HepG2 (cell line): ENCODE data around the gene SPINK4. TPM values are rescaled to one million over a fixed set of nuclear protein-coding genes. Genes with fewer than 3 reads are reported as not detected.

Experiments used
- ARNT ChIP-seq: fragments of 450-650 bp; IDR thresholded peaks from 2 replicates; pipeline ENCODE4 v1.6.1; 2017
- ATF1 ChIP-seq: IDR thresholded peaks from 2 replicates; pipeline ENCODE4 v1.6.1; 2016; ENCODE audit warnings: mild to moderate bottlenecking, control low read depth
- EHMT2 ChIP-seq: fragments of 200-600 bp; sonication (generic); IDR thresholded peaks from 2 replicates; pipeline ENCODE4 v1.7.0; 2017; ENCODE audit warnings: antibody characterized with exemption, low read depth, low read length, borderline replicate concordance
- KDM5A ChIP-seq: fragments of 200-600 bp; sonication (generic); IDR thresholded peaks from 2 replicates; pipeline ENCODE4 v1.7.0; 2018; ENCODE audit warnings: antibody characterized with exemption, mild to moderate bottlenecking, low read length, borderline replicate concordance
- KLF11 ChIP-seq: IDR thresholded peaks from 2 replicates; pipeline ENCODE4 v1.6.1; 2016; ENCODE audit warnings: missing compliant biosample characterization
- NR2F1 ChIP-seq, 2 experiments: fragments of 450-650 bp in 1 of 2; formaldehyde crosslinking in 1 of 2; IDR thresholded peaks; 2 replicates each; pipeline versions ENCODE4 v1.5.0 to v1.6.1; 2016 to 2020; ENCODE audit warnings: mild to moderate bottlenecking in 1 of 2, missing compliant biosample characterization in 1 of 2, missing genetic modification reagents in 1 of 2, moderate library complexity in 1 of 2
- POGZ ChIP-seq: sonication (generic); formaldehyde crosslinking; IDR thresholded peaks from 2 replicates; pipeline ENCODE4 v1.4.0; 2020; ENCODE audit warnings: mild to moderate bottlenecking, missing genetic modification reagents
- PREB ChIP-seq: sonication (generic); formaldehyde crosslinking; IDR thresholded peaks from 2 replicates; pipeline ENCODE4 v1.4.0; 2020; ENCODE audit warnings: missing genetic modification reagents
- SP2 ChIP-seq: sonication (generic); formaldehyde crosslinking; IDR thresholded peaks from 2 replicates; pipeline ENCODE4 v1.5.1; 2020; ENCODE audit warnings: mild to moderate bottlenecking, missing genetic modification reagents
- SRY ChIP-seq: sonication (generic); formaldehyde crosslinking; IDR thresholded peaks from 2 replicates; pipeline ENCODE4 v1.8.0; 2022; ENCODE audit warnings: mild to moderate bottlenecking, missing genetic modification reagents
- STAT6 ChIP-seq: sonication (generic); formaldehyde crosslinking; IDR thresholded peaks from 2 replicates; pipeline ENCODE4 v1.4.0; 2020; ENCODE audit warnings: missing genetic modification reagents, mild to moderate bottlenecking, borderline replicate concordance
- TFAP4 ChIP-seq: sonication (generic); IDR thresholded peaks from 2 replicates; pipeline ENCODE4 v1.6.1; 2016; ENCODE audit warnings: low read depth, borderline replicate concordance
- ZMYM3 ChIP-seq: sonication (generic); formaldehyde crosslinking; IDR thresholded peaks from 2 replicates; pipeline ENCODE4 v1.5.1; 2020; ENCODE audit warnings: mild to moderate bottlenecking, missing genetic modification reagents
- ZNF224 ChIP-seq: sonication (generic); formaldehyde crosslinking; IDR thresholded peaks from 2 replicates; pipeline ENCODE4 v1.5.0; 2020; ENCODE audit warnings: mild to moderate bottlenecking, missing genetic modification reagents
- ZNF367 ChIP-seq: sonication (generic); formaldehyde crosslinking; IDR thresholded peaks from 2 replicates; pipeline ENCODE4 v1.4.0; 2020; ENCODE audit warnings: missing genetic modification reagents, borderline replicate concordance
- polyA plus RNA-seq, 8 experiments: library from polyadenylated mRNA; depleted of rRNA in 3 of 8; stranded (reverse) in 7 of 8; unstranded in 1 of 8; fragments of >200 nt; fragmentation: Illumina TruSeq in 4 of 8; extraction: Trizol in 4 of 8; gene quantifications; 2 replicates each; pipeline versions ENCODE4 v1.2.1 to v1.2.3, GENCODE V29; 2011 to 2016; ENCODE audit warnings: low read depth in 4 of 8, missing spikeins in 1 of 8, mixed read lengths in 1 of 8; ENCODE audit not compliant: insufficient read depth in 1 of 8
- total RNA-seq, 5 experiments: library from RNA; depleted of rRNA; stranded (reverse); fragments of >200 nt; fragmentation: Illumina TruSeq; extraction: Trizol; gene quantifications; 2 replicates each; pipeline ENCODE4 v1.2.3, GENCODE V29; 2016; ENCODE audit warnings: low read depth in 1 of 5
- TF ChIP-seq, protein P1 (sequence below): sonication (generic); formaldehyde crosslinking; IDR thresholded peaks from 2 replicates; pipeline ENCODE4 v1.5.0; 2020; ENCODE audit warnings: missing genetic modification reagents
- TF ChIP-seq, protein P2 (sequence below): sonication (generic); formaldehyde crosslinking; IDR thresholded peaks from 2 replicates; pipeline ENCODE4 v1.8.1; 2022; ENCODE audit warnings: low read depth, mild to moderate bottlenecking, missing genetic modification reagents

The SPINK4 gene
- total and polyA plus RNA-seq, 2 of the 13 experiments (the other 11 are each of a cell fraction or from before 2014, with no cell fraction given): 0.53 to 3.4 TPM

- TF ChIP-seq, protein P1, sequence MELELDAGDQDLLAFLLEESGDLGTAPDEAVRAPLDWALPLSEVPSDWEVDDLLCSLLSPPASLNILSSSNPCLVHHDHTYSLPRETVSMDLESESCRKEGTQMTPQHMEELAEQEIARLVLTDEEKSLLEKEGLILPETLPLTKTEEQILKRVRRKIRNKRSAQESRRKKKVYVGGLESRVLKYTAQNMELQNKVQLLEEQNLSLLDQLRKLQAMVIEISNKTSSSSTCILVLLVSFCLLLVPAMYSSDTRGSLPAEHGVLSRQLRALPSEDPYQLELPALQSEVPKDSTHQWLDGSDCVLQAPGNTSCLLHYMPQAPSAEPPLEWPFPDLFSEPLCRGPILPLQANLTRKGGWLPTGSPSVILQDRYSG (CRISPR knock-in tag): no peak
- TF ChIP-seq ATF1 (CRISPR knock-in tag) (no peak), STAT6 (CRISPR knock-in tag) (no peak), SP2 (CRISPR knock-in tag) (no peak), ZNF367 (no peak), ZNF224 (CRISPR knock-in tag) (no peak), SRY (CRISPR knock-in tag) (no peak), PREB (CRISPR knock-in tag) (no peak), ZMYM3 (CRISPR knock-in tag) (no peak), TFAP4 (0 out of 2 replicates have a peak, but pooled peaks have one; percentile 21), EHMT2 (no peak), ARNT (no peak), KDM5A (no peak), POGZ (no peak), KLF11 (CRISPR knock-in tag) (no peak), NR2F1 (CRISPR knock-in tag; IDR thresholded peaks at IDR 0.05) (no peak)
- TF ChIP-seq, protein P2, sequence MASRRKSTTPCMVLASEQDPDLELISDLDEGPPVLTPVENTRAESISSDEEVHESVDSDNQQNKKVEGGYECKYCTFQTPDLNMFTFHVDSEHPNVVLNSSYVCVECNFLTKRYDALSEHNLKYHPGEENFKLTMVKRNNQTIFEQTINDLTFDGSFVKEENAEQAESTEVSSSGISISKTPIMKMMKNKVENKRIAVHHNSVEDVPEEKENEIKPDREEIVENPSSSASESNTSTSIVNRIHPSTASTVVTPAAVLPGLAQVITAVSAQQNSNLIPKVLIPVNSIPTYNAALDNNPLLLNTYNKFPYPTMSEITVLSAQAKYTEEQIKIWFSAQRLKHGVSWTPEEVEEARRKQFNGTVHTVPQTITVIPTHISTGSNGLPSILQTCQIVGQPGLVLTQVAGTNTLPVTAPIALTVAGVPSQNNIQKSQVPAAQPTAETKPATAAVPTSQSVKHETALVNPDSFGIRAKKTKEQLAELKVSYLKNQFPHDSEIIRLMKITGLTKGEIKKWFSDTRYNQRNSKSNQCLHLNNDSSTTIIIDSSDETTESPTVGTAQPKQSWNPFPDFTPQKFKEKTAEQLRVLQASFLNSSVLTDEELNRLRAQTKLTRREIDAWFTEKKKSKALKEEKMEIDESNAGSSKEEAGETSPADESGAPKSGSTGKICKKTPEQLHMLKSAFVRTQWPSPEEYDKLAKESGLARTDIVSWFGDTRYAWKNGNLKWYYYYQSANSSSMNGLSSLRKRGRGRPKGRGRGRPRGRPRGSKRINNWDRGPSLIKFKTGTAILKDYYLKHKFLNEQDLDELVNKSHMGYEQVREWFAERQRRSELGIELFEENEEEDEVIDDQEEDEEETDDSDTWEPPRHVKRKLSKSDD (CRISPR knock-in tag): no peak
Measured at GRCh38 chr9:33239921-33240320, at the start of gene SPINK4 (continued).
